NCI-H187 (cell line): ENCODE results near the gene INPP5E.
A peak's percentile ranks its signal among the peaks of the same experiment; 100 is the strongest.

Experiments
- DNase-seq, 2 experiments: peaks; one replicate each; lab custom pipeline; 2025; lab: John Stamatoyannopoulos, UW

Gene INPP5E

DNA sequence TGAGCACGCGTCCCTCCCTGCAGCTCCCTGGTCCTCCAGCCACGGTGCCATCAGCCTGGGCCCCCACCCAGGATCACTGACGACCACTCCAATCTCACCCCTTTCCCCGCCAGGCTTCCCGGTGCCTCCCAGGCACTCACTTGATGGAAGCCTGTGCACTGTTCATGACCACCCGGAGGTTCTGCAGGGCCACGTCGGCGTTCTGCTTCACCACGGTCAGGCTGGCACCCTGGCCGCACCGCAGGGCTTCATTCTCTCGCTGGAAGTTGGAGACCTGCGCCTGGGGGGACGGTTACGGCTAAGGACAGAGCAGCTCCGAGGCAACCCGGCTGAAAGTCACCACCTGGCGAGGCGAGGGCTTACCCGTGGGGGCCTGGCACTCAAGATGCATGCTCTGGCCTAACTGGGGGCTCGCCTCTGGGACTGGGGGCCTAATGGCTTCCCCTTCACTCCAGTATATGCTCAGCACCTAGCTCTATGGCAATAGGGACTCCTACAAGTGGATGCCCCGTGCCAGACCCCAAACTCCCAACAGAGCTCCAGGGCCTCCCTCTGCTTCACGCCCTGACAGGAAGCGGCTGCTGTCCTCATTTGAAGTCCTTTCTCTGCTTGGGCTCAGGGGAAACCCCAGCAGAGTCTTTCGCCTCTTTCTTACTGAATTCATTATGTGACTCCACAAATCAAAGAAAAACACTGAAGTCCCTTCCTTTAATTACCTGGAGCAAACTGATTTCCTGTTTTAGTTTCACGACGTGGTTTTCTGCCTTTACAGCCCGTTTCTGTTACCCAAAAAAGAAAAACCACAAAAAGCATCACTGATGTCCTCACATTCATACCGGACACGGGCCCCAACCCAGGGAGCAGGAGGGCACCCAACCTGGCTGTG is 35.5 kb downstream of the INPP5E start:
- DNase-seq, result no peak

DNA sequence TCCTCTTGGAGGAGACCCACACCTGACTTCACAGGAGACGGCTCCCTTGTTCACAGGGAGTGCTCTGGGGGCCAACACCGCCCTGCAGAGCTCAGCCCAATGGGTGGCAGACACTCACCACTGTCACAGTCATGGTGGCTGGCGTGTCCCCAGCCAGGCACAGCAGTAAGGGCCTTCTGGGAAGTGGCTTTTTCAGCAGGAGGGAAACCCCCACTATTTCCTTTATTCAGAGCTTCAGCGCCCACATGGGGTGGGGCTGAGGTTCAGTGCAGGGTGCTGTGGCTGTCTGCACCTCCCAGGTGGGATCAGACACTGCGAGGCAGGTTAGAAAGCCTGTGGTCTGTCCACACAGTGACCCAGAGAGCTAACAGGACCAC is 36.1 kb downstream of the INPP5E start:
- DNase-seq, result no peak

DNA sequence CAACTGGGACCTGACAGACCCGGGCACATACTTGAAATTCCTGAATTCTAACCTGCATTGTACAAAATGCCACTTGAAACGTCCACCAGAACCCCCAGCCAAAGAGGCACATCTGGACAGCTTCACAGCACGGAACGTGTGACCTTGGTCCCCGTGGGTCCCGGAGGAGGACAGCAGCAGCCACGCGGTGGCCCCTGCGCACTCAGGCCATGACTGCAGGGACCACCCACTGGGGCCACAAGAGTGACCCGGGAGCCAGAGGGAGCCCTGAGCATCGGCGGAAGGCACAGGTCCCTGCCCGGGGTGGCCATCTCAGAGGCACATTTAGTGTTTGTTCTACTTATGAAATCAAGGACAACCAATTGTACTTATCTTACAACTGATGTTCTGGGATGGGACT is 37.6 kb downstream of the INPP5E start:
- no peak for DNase-seq

DNA sequence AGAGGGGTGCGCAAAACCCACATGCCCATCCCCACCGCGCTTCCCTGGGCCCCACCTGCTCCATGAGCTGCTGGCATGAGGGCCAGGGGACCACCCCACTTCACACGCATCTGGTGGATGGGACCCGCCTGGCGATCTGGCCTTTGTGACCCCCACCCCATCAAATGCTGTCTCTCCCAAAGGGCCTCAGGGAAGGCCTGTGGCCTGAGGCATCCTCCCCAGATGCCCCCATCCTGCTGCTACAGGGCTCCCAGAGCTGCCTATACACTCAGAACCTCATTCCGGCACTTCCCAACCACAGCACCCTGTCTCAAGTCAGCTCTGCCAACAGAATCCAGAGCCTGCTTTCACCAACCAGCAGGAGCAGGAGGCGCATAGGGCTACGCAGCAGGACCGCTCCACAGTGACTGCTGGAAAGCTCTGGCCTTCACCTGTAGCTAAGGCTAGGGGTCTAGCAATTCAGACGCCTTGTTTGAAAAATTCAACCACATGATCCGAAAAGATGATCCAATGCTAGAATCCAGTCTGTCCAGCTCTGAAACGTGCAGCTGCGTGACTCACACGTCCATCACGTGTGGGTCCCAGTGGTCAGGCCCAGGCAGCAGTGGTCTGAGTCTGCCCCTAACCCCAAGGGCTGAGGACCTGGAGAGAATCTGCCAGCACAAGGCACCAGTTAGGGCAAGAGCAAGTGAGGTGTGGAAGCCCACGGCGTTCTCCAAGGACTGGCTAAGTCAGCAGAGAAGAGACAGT is 38.3 kb downstream of the INPP5E start:
- no peak for DNase-seq

DNA sequence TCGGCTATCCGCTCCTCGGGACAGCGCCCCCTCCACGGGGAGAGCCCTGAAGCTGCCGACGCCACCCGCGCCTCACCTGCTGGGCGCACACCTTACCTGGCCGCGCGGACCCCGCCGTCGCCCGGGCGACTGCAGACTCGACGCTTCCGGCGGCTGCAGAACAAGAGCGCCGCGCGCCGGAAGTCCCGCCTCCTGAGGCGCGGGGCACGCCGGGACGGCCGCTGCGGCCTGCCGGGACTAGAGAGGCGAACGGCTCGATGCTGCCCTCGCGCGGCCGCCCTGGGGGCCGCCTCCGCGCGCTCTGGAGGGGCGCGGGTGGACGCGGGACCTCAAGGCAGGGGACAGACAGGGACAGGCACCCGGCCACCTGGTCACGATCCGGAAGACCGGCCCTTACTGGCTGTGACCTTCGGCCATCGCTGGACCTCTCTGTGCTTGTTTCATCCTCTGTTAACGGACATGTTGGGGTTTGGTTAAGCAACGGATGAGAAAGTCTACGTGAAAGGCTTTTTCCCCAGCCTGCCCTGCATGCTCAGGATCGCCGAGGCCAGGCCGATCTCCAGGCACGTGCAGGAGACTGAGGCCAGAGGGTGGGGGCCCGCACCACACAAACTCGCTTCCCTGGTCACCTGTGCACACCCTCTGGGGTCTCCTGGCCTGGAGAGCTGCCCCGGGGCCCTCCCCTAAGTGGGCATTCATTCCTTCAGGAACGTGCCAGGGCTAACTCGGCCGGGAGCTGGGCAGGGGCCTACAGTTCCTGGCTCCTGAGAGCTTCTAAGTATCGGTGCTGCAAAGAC is 39.4 kb downstream of the INPP5E start, which contains the start of gene SNAPC4:
Gene SNAPC4, minus strand, starts transcription at position 133 of the 797 bp plus-strand sequence. CDS start 1,742 bp downstream, outside the sequence.
- DNase-seq, result peak; percentile 45 to 67

DNA sequence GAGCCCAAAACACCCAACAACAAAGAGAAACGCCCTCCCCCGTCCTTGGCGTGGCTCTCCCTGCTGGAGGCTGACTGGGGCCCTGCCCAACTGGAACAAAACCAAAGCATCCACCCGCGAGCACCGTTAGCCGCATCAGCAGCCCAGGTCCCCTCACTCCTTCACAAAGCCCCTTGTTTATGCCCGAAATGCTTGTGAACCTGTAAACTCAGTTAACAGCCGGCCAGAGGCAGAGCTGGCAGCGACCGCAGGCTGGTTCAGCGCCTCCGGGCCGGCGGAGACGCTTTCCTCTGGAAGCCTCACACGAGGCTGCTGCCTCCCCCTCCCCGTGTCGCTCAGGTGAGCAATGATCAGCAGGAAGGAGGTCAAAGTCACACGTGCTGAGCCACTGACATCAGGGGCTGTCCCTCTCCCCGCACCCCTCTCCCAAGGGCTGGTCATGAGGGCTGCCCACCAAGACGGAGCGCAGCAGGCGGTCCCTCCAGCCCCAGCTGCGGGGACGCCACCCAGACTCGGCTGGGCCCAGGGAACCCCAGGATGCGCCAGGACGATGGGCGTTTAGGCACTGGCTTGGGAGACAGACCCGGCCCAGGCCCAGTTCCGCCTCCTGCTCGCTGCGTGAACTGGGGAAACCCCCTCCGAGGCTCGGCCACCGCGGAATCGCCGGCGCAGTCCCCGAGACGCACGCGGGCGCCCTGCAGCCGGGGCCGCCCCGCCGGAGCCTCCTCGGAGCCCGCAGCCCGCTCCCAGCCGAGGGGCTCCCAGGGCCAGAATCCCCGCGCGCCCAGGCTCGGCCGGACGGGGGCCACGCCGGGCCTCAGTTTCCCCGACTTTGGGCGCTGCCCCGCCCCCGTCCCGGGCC is 40.2 kb downstream of the INPP5E start:
- no peak for DNase-seq

DNA sequence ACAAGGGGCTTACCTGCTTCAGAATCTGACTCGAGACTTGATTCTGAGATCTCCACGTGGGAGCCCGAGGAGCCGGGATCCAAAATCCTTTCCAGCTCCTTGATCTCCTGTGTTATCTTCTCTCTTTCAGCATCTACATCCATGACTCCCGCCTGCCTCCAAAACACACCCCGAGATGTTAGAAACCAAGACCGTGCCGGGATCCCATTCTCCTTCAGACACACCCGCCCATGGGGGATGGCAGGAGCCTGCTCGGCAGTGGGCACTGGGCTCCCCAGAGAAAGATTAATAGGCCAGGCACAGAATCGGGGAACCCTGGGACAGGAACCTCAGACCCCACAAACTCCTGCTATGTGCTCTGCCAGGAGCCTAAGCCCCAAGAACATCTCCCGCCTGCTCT is 41.4 kb downstream of the INPP5E start:
- no peak for DNase-seq

DNA sequence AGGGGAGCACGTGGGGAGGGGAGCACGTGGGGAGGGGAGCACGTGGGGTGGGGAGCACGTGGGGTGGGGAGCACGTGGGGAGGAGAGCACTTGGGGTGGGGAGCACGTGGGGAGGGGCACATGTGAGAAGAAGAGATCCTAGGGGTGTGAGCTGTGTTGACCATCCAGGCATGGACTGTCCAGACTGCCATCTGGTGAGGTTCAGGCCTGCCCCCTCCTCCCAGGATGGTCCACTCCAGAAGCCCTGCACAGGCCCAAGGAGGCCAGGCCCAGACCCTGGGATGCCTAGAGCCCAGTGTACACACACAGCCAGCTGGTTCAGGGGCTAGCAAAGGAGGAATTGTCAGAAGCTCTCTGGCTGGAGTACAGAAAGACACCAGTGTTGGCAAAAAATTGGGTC is 42.0 kb downstream of the INPP5E start:
- no peak for DNase-seq

DNA sequence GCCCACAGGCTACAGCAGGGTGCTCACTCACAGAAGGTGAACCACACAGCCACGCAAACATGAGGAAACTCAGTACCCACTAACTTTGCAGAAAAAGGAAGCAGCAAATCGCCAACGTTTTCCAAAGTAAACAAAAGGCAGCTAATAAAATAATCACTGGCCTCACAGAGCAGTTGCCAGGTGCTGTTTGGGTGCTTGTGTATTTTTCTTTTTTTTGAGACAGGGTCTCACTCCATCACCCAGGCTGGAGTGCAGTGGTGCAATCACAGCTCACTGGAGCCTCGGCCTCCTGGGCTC is 43.5 kb downstream of the INPP5E start:
- DNase-seq, result no peak

DNA sequence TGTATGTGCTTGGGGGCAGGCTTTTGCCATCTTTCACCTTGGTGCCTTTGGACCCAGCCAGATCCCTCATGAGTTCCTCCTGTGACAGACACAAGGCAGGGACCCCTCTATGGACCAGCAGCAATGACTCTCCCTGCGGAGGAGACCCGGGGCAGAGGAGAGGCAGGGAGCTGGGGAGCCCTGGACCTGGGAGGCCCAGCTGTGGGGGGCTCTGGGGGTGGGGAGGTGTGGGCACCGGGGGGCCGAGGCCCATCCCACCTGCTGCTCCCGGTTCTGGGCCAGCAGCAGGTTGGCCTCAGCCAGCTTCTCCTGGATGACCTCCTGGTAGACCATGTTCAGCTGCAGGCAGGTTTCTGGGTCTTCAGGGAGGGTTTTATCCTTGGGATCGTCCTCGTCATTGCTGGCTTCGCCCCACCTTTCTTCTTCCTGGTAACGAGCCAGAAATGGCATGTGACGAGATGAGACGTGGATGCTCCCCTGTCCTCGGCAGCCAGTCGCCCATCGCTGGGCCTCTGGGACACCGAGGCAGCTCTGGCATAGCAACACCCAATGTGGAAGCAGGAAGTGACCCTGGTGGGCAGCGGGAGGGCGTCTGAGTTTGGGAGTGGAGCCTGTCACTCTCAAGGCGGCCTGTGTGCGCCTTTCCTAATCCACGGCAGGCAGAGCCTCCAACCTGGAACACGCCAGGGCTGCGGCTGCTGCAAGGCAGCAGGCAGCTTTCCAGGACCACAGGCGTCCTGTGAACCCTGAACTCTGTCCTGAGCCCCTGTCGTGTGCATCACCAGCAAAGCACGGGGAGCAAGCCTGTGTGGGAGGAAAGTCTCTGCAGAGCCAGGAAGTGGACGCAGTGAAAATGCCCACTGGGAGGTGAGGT is 44.1 kb downstream of the INPP5E start:
- DNase-seq, result no peak

DNA sequence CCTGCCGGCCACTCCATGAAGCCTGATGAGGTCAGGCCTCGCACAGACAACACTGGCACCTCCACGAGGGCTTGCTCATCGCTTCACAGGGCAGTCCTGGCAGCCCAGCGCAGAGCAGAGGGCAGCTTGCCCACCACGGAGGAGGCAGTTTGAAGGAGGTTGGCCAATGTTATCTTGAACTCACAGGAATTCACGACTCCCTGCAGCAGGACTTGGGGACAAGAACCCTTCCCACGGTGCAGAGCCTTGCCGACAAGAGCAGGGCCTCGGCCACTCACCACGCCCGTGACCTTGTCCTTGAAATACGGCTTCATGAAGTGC is 44.7 kb downstream of the INPP5E start:
- DNase-seq, result no peak

DNA sequence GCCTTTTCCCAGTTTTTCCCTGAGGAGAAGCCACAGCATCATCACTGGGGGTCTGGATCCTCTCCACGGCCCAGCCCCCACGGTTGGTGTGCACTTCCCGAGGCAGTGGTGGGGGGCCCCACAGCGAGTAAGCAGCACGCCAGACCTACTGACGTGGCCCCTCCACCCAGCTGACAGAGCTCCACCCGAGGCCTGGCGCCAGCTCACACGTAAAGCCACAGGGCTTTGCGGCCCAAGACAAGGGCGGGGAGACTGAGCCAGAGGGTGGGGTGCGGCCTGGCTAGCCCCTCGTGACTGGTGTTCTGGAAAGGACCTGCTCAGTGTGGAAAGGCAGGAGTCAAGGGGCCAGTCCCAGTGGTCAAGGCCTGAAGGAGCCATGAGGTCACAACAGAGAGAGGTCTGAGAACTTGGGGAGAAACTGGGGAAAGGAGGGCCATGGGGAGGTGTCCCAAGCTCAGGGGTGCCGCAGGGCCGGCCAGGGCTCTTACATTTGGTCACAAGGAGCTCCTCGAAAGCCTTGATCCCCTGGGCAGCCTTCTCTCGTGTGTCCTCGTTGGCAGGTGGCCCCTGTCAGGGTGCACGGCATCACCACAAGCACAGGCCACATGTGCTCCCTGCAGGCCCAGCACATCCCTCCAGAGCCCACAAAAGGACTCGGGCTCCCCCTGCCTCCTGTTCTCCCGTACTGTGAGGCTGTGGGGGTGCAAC is 45.2 kb downstream of the INPP5E start:
- no peak for DNase-seq

DNA sequence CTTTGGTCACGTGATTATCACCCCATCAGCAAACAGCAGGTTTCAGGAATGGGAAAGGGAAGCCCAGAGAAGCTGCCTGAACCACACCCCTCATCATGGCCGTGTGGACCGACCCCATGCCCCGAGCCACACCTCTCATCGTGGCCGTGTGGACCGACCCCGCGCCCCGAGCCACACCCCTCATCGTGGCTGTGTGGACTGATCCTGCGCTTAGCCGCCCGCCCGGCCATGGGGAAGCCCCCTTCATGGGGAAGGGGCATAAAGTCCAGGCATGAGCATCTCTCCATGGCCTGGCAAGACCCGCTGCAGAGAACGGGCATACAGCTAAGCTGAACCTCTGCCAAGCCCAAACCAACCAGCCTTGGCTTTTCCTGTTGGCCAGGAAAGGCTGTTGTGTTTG is 46.1 kb downstream of the INPP5E start:
- no peak for DNase-seq

DNA sequence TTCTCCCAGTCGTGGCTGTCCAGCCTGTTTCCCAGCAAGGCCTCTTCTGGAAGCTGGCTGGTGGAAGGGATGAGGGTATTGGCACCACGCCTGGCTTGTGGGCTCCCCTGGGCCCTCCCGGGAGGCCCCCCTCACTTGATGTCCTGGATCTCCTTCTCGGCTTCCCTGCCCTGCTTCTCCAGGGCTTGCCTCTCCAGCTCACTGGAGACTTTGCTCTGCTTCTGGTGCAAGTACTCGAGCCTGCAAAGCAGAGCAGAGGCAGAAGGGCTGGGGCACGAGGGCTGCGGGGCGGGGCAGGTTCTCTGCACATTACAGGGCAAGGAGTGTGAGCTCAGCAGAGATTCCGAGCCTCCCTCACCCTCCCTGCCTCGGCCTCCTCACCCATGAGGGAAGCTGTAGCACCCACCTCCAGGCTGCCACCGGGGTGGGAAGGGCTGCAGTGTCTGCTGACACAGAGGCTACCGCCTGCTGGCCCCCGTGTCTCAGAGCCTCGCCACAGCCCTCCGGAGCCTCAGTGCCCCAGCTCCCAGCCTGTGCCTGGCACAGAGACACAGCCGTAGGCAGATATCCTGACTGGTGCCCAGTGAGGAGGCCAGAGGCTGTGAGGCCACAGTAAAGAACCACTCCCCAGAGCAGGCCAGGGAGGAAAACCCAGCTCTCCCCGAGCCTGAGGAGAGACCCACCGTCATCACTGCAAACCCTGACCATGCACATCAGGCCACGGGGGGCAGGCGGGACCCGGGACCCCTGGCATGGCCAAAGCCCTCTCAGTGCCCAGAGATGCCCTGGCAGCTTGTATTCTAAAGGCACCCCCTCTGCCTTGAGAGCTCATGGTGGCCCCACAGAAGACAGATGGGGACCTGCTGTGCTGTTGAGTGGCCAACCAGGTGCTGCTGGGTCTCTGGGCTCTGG is 46.9 kb downstream of the INPP5E start:
- no peak for DNase-seq

DNA sequence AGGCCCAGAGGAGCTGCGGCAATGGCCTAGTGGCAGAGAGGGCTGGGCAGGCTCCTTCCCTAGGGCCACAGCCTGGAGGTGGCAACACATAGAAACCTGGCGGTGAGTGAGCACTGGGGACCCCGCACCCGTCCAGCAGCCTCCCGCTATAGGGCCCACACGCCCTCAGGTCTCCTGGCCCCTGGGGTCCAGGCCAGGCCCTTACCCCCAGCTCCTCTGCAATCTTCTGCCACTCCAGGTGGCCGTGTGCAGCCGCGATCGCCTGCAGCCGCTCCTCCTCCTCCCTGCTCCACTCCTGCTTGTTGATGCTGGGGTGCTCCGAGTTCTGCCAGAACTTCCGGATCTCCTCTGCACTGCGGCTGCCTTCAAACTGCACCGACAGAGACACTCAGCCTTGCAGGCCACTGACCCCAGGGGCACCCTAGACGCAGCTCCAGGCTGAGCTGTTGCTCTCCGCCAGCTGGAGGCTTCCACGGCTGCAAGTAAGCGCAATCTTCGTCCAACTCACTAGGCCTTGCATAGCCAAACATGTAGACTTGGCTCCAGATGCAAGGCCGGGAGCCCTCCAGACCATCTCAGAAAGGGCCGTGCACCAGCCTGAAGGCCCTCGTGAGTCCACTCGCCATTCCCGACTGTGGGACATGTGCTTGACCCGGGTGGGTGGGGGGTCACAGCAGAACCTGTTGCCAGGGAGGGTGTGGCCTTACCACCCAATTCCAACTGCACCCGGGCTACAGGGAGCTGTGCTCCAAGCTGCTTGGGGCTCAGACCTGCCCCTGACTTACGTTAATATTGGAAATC is 47.7 kb downstream of the INPP5E start:
- no peak for DNase-seq

DNA sequence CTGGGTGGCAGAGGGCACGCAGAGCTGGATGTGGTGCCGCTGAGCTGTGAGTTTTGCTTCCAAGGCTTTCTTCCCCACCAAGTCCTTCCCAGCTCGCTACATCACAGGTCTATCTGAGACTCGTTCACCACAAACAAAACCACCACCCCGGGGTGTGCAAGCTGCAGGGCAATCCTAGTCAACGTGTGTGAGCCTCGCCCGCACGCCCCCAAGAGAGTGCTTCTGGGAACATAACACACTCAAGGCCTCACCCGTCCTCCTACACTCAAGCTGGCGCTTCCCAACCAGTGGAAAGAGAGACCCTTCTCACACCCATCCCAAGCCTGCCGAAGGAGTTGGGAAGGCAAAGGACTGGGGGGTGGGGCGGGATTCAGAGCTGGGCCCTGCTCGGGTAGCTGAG is 50.2 kb downstream of the INPP5E start:
- no peak for DNase-seq

DNA sequence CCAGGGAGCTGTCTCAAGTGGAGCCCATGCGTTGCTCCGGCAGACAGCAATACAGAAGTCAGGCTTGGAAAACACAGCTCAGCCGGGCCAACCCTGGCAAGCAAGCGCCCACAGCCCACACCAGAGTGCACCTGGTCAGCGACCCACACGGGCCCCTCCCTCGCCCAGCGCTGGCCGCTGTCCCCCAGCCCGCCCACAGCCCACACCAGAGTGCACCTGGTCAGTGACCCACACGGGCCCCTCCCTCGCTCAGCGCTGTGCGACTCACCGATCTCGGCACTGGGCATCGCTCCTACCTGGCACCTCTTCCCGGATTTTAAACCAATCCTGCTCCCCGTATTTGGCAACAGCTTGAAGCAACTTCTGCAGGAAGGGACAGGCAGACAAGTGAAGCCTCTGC is 52.4 kb downstream of the INPP5E start:
- no peak for DNase-seq

DNA sequence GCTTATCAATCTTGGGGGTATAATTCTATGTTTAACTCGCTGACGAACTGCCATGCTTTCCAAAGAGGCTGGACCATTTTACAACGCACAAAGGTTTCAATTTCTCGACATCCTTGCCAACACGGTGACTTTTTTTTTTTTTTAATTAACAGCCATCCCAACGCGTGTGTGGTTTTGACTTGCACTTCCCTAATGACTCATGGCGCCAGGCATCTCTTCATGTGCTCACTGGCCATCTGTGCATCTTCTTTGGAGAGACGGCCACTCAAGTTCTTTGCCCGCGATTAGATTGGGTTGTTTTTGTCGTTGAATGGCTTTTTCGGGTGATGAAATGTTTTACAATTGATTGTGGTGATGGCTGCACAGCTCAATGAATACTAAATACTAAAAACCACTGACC is 53.6 kb downstream of the INPP5E start:
- no peak for DNase-seq
